CD8-positive, alpha-beta memory T cell (primary cell): ENCODE measurements around the gene CRADD. TPM values are rescaled to one million over a fixed set of nuclear protein-coding genes. Genes with fewer than 3 reads are reported as not detected.
A peak's percentile ranks its signal among the peaks of the same experiment; 100 is the strongest.
"Not testable (repeated sequence)": the region's sequence is repeated elsewhere in the genome, so short reads cannot be mapped to it uniquely, and the experiment has no call there.

Source experiments
- CTCF ChIA-PET: fragments of 350-600 bp; sonication (Branson Sonifier 250); formaldehyde crosslinking; loops from one replicate; lab custom pipeline; 2021; ENCODE audit warnings: antibody characterized with exemption; lab: Charles Lee
- POLR2A ChIA-PET: fragments of 350-600 bp; sonication (Branson Sonifier 250); formaldehyde crosslinking; loops from one replicate; lab custom pipeline; 2021; ENCODE audit warnings: antibody characterized with exemption; lab: Charles Lee
- DNase-seq, 5 donors: peaks; one replicate each; pipeline versions ENCODE4 v3.0.0 to v3.0.0-alpha.2; 2020 to 2022; ENCODE audit warnings: mixed read lengths in 1 of 5
- H3K27ac ChIP-seq: one replicate; pipeline ENCODE4 v1.7.0; 2013; ENCODE audit warnings: low read depth, mild to moderate bottlenecking, low read length, moderate library complexity
- H3K27me3 ChIP-seq: 2 replicates; pipeline ENCODE4 v1.7.0; 2013; ENCODE audit warnings: low read length, mild to moderate bottlenecking; ENCODE audit not compliant: insufficient read depth, poor library complexity, severe bottlenecking
- H3K36me3 ChIP-seq: 2 replicates; pipeline ENCODE4 v1.7.0; 2013; ENCODE audit warnings: mild to moderate bottlenecking, low read length, moderate library complexity; ENCODE audit not compliant: insufficient read depth
- H3K4me1 ChIP-seq: 2 replicates; pipeline ENCODE4 v1.7.0; 2013; ENCODE audit warnings: mild to moderate bottlenecking, low read length, moderate library complexity; ENCODE audit not compliant: insufficient read depth
- H3K4me3 ChIP-seq: 2 replicates; pipeline ENCODE4 v1.7.0; 2013; ENCODE audit warnings: mild to moderate bottlenecking, low read length
- H3K9me3 ChIP-seq: 2 replicates; pipeline ENCODE4 v1.7.0; 2013; ENCODE audit warnings: mild to moderate bottlenecking, low read length
- H3K27ac Mint-ChIP-seq, 8 donors: one replicate each; pipeline ENCODE4 v1.8.0; 2020 to 2021; ENCODE audit warnings: mixed read lengths in 8 of 8, mild to moderate bottlenecking in 6 of 8, inconsistent platforms in 3 of 8, moderate library complexity in 3 of 8
- H3K27me3 Mint-ChIP-seq, 2 donors: one replicate each; pipeline ENCODE4 v1.8.0; 2020 to 2021; ENCODE audit warnings: mixed read lengths in 2 of 2, mild to moderate bottlenecking in 1 of 2, moderate library complexity in 1 of 2
- H3K36me3 Mint-ChIP-seq, 3 donors: one replicate each; pipeline ENCODE4 v1.8.0; 2020 to 2021; ENCODE audit warnings: mixed read lengths in 3 of 3, inconsistent platforms in 1 of 3, mild to moderate bottlenecking in 1 of 3
- H3K4me1 Mint-ChIP-seq, 3 donors: one replicate each; pipeline ENCODE4 v1.8.0; 2020 to 2021; ENCODE audit warnings: mixed read lengths in 3 of 3, inconsistent platforms in 1 of 3, mild to moderate bottlenecking in 1 of 3
- H3K4me3 Mint-ChIP-seq, 7 donors: one replicate each; pipeline ENCODE4 v1.8.0; 2020 to 2021; ENCODE audit warnings: mixed read lengths in 7 of 7, mild to moderate bottlenecking in 6 of 7, moderate library complexity in 4 of 7, inconsistent platforms in 2 of 7
- H3K9me3 Mint-ChIP-seq, 5 donors: one replicate each; pipeline ENCODE4 v1.8.0; 2020 to 2022; ENCODE audit warnings: mixed read lengths in 5 of 5, mild to moderate bottlenecking in 3 of 5, moderate library complexity in 2 of 5, inconsistent platforms in 1 of 5
- polyA plus RNA-seq: library from polyadenylated mRNA; unstranded; fragments of 300-500 nt; fragmentation: Illumina TruSeq; gene quantifications from one replicate; pipeline ENCODE4 v1.2.3, GENCODE V29; 2021
- total RNA-seq, 2 experiments: library from RNA; stranded (reverse); gene quantifications; one replicate each; pipeline ENCODE4 v1.2.3, GENCODE V29; 2021

CRADD gene
- total and polyA plus RNA-seq, 3 experiments from 2014 or later, result 8.6 to 13.2 (median 11.7) TPM

GRCh38 chr12:93793983-93794382 is 116.8 kb downstream of the CRADD start:
- no peak overlapping the region for H3K27ac ChIP-seq
- POLR2A ChIA-PET, result no interaction called here
- no peaks in the 10 kb centered on the region for H3K36me3 ChIP-seq
- H3K9me3 ChIP-seq, result no peaks in the 10 kb centered on the region
- Mint-ChIP-seq H3K4me3 (no peak overlapping the region), H3K9me3 (no peaks in the 10 kb centered on the region), H3K36me3 (peaks cover 0 to 4% (median 0%) of the 10 kb centered on the region in 3 donors), H3K27me3 (peaks cover 0 to 3% of the 10 kb centered on the region in 2 donors), H3K4me1 (peaks cover 9 to 11% (median 10%) of the 10 kb centered on the region in 3 donors), H3K27ac (no peak overlapping the region)
- no peak for DNase-seq
- H3K27me3 ChIP-seq, result no peaks in the 10 kb centered on the region
- CTCF ChIA-PET, result no interaction called here
- H3K4me1 ChIP-seq, result peaks cover 3% of the 10 kb centered on the region
- H3K4me3 ChIP-seq, result no peak overlapping the region

- H3K9me3 Mint-ChIP-seq, result no peaks in the 10 kb centered on the region
- H3K4me3 ChIP-seq, result no peak overlapping the region
- H3K4me1 Mint-ChIP-seq, result peaks cover 2 to 4% (median 3%) of the 10 kb centered on the region in 3 donors
- no peaks in the 10 kb centered on the region for H3K9me3 ChIP-seq
- H3K36me3 ChIP-seq, result no peaks in the 10 kb centered on the region
- ChIA-PET POLR2A (no interaction called here), CTCF (no interaction called here)
- no peak overlapping the region for H3K27ac ChIP-seq
- peaks cover 0 to 4% (median under 1%) of the 10 kb centered on the region in 3 donors for H3K36me3 Mint-ChIP-seq
- no peak overlapping the region for H3K4me3 Mint-ChIP-seq
- DNase-seq, result no peak
- no peak overlapping the region for H3K27ac Mint-ChIP-seq
- no peaks in the 10 kb centered on the region for H3K27me3 ChIP-seq
- H3K27me3 Mint-ChIP-seq, result peaks cover 0 to 2% of the 10 kb centered on the region in 2 donors
- no peaks in the 10 kb centered on the region for H3K4me1 ChIP-seq
Measured at GRCh38 chr12:93794738-93795137, 117.6 kb downstream of the CRADD start.

- Histone ChIP-seq H3K9me3 (no peaks in the 10 kb centered on the region), H3K36me3 (no peaks in the 10 kb centered on the region), H3K4me1 (no peaks in the 10 kb centered on the region), H3K4me3 (no peak overlapping the region), H3K27me3 (no peaks in the 10 kb centered on the region), H3K27ac (no peak overlapping the region)
- Mint-ChIP-seq H3K4me3 (no peak overlapping the region), H3K36me3 (peaks cover 0 to 8% (median 2%) of the 10 kb centered on the region in 3 donors), H3K27me3 (peaks cover 0 to 2% of the 10 kb centered on the region in 2 donors), H3K27ac (no peak overlapping the region), H3K9me3 (no peaks in the 10 kb centered on the region), H3K4me1 (peaks cover 0 to 4% (median 0%) of the 10 kb centered on the region in 3 donors)
- POLR2A ChIA-PET, result no interaction called here
- no peak for DNase-seq
- CTCF ChIA-PET, result interaction anchor here (1.3 kb wide), 1 partner anchor 306 kb away, joined by 4 read pairs; no protein-coding TSS in a partner anchor
Measured at GRCh38 chr12:93795352-93795751, 118.2 kb downstream of the CRADD start.

- Histone ChIP-seq H3K27ac (no peak overlapping the region), H3K4me1 (no peaks in the 10 kb centered on the region), H3K27me3 (no peaks in the 10 kb centered on the region), H3K9me3 (no peaks in the 10 kb centered on the region), H3K36me3 (no peaks in the 10 kb centered on the region), H3K4me3 (no peak overlapping the region)
- H3K27me3 Mint-ChIP-seq, result peaks cover 0 to 2% of the 10 kb centered on the region in 2 donors
- no peak overlapping the region for H3K4me3 Mint-ChIP-seq
- peaks cover 0 to 11% (median 6%) of the 10 kb centered on the region in 3 donors for H3K36me3 Mint-ChIP-seq
- peaks cover 0 to 4% (median 0%) of the 10 kb centered on the region in 3 donors for H3K4me1 Mint-ChIP-seq
- H3K9me3 Mint-ChIP-seq, result no peaks in the 10 kb centered on the region
- H3K27ac Mint-ChIP-seq, result peak overlapping the region in 1 of 8 donors; percentile 6
- POLR2A ChIA-PET, result no interaction called here
- no peak for DNase-seq
- CTCF ChIA-PET, result interaction anchor here (1.3 kb wide), 1 partner anchor 304 kb away, joined by 4 read pairs; no protein-coding TSS in a partner anchor
Measured at GRCh38 chr12:93796729-93797128, 119.6 kb downstream of the CRADD start.

GRCh38 chr12:93798279-93799151 is 121.3 kb downstream of the CRADD start:
- Mint-ChIP-seq H3K4me3 (no peak overlapping the region), H3K4me1 (peaks cover 0 to 6% (median 4%) of the 10 kb centered on the region in 3 donors), H3K36me3 (peaks cover 0 to 15% (median 6%) of the 10 kb centered on the region in 3 donors), H3K9me3 (no peaks in the 10 kb centered on the region), H3K27ac (peak overlapping the region in 1 of 8 donors; percentile 51), H3K27me3 (peaks cover 0 to 2% of the 10 kb centered on the region in 2 donors)
- H3K4me3 ChIP-seq, result no peak overlapping the region
- H3K4me1 ChIP-seq, result no peaks in the 10 kb centered on the region
- H3K36me3 ChIP-seq, result no peaks in the 10 kb centered on the region
- no peak for DNase-seq
- H3K27ac ChIP-seq, result no peak overlapping the region
- CTCF ChIA-PET, result no interaction called here
- POLR2A ChIA-PET, result no interaction called here
- H3K27me3 ChIP-seq, result no peaks in the 10 kb centered on the region
- H3K9me3 ChIP-seq, result no peaks in the 10 kb centered on the region

- H3K4me1 ChIP-seq, H3K4me3 Mint-ChIP-seq, H3K27ac ChIP-seq, H3K27me3 Mint-ChIP-seq, H3K27ac Mint-ChIP-seq, H3K27me3 ChIP-seq, CTCF ChIA-PET, H3K4me3 ChIP-seq, H3K36me3 ChIP-seq, POLR2A ChIA-PET, H3K9me3 Mint-ChIP-seq, H3K9me3 ChIP-seq, DNase-seq: not testable (repeated sequence)
- peaks cover 0 to 12% (median 11%) of the 10 kb centered on the region in 3 donors for H3K4me1 Mint-ChIP-seq
- H3K36me3 Mint-ChIP-seq, result peaks cover 0 to 15% (median 6%) of the 10 kb centered on the region in 3 donors
Measured at GRCh38 chr12:93801666-93802065, 124.5 kb downstream of the CRADD start.

GRCh38 chr12:93802293-93802692 is 125.1 kb downstream of the CRADD start:
- Histone ChIP-seq H3K27ac (no peak overlapping the region), H3K9me3 (no peaks in the 10 kb centered on the region), H3K27me3 (no peaks in the 10 kb centered on the region), H3K4me1 (no peaks in the 10 kb centered on the region), H3K36me3 (no peaks in the 10 kb centered on the region), H3K4me3 (no peak overlapping the region)
- ChIA-PET POLR2A (no interaction called here), CTCF (no interaction called here)
- DNase-seq, result no peak
- Mint-ChIP-seq H3K27ac (no peak overlapping the region), H3K27me3 (no peaks in the 10 kb centered on the region), H3K9me3 (no peaks in the 10 kb centered on the region), H3K4me1 (peaks cover under 1 to 12% (median 11%) of the 10 kb centered on the region in 3 donors), H3K36me3 (peaks cover 0 to 11% (median 6%) of the 10 kb centered on the region in 3 donors), H3K4me3 (no peak overlapping the region)

DNA sequence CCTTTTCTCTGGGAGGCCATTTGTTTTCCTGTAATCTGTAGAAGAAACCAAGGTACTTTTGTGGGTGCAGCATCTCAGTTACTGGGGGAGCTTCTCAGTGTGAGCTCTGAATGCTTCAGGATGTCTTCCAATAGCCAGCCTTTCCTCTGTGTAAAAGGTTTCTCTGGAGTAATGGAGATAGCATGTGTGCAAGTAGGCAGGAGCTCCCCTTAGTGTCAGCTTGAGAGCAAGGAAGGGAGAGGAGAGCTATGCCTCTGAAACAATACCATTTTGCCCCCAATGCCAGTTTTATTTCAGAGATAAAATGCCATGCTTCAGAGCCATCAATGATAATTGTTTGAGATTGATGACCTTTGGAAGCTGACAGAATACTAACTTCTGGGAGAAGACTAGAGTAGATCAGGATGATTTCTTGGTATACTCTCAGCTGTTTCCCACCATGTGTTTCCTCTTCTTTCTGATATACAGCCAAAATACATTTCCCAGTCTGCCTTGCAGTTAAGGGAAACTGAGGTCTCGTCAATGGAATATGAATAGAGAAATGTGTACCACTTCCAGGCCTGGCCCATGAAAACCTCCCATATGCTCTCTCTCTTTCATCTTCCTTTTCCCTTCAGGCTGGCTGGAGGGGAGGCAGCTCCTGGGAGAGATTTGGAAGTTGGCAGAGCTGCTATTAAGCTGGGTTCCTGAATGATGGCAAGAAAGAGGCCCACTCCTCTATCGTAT is 125.7 kb downstream of the CRADD start:
- H3K4me3 ChIP-seq, result no peak overlapping the region
- H3K27ac Mint-ChIP-seq, result no peak overlapping the region
- CTCF ChIA-PET, result no interaction called here
- no peak for DNase-seq
- H3K4me1 Mint-ChIP-seq, result peaks cover 2 to 14% (median 12%) of the 10 kb centered on the region in 3 donors
- peaks cover 0 to 11% (median 6%) of the 10 kb centered on the region in 3 donors for H3K36me3 Mint-ChIP-seq
- no peak overlapping the region for H3K4me3 Mint-ChIP-seq
- H3K36me3 ChIP-seq, result no peaks in the 10 kb centered on the region
- no peaks in the 10 kb centered on the region for H3K4me1 ChIP-seq
- H3K9me3 Mint-ChIP-seq, result no peaks in the 10 kb centered on the region
- H3K27me3 Mint-ChIP-seq, result no peaks in the 10 kb centered on the region
- no peaks in the 10 kb centered on the region for H3K27me3 ChIP-seq
- POLR2A ChIA-PET, result no interaction called here
- H3K9me3 ChIP-seq, result no peaks in the 10 kb centered on the region
- no peak overlapping the region for H3K27ac ChIP-seq
